Subcutaneous abdominal adipose tissue (tissue), 5 donors: ENCODE data around the gene CCDC187.

Source experiments
- H3K27ac ChIP-seq: one replicate; pipeline ENCODE4 v1.7.0; 2013; ENCODE audit warnings: low read depth, mild to moderate bottlenecking, inconsistent platforms, low read length, moderate library complexity
- H3K27me3 ChIP-seq, 5 donors: one replicate each; pipeline ENCODE4 v1.7.0; 2013; ENCODE audit warnings: low read length in 5 of 5, inconsistent platforms in 1 of 5; ENCODE audit not compliant: control insufficient read depth in 5 of 5, insufficient read depth in 4 of 5
- H3K36me3 ChIP-seq, 5 donors: one replicate each; pipeline ENCODE4 v1.7.0; 2013; ENCODE audit warnings: low read length in 5 of 5; ENCODE audit not compliant: control insufficient read depth in 5 of 5, insufficient read depth in 5 of 5
- H3K4me1 ChIP-seq, 5 donors: one replicate each; pipeline ENCODE4 v1.7.0; 2013; ENCODE audit warnings: low read length in 5 of 5, mild to moderate bottlenecking in 3 of 5, moderate library complexity in 1 of 5; ENCODE audit not compliant: control insufficient read depth in 5 of 5, insufficient read depth in 5 of 5
- H3K4me3 ChIP-seq, 5 donors: one replicate each; pipeline ENCODE4 v1.7.0; 2013; ENCODE audit warnings: low read length in 5 of 5, low read depth in 1 of 5
- H3K9ac ChIP-seq, 5 donors: one replicate each; pipeline ENCODE4 v1.7.0; 2013; ENCODE audit warnings: low read length in 5 of 5, mild to moderate bottlenecking in 4 of 5, moderate library complexity in 3 of 5
- H3K9me3 ChIP-seq, 5 donors: one replicate each; pipeline ENCODE4 v1.7.0; 2013; ENCODE audit warnings: low read length in 5 of 5; ENCODE audit not compliant: control insufficient read depth in 5 of 5
- donor health status: healthy.
- donor health status: healthy.
- donor health status: healthy.
- donor health status: healthy.
- donor health status: healthy.

Gene CCDC187

DNA sequence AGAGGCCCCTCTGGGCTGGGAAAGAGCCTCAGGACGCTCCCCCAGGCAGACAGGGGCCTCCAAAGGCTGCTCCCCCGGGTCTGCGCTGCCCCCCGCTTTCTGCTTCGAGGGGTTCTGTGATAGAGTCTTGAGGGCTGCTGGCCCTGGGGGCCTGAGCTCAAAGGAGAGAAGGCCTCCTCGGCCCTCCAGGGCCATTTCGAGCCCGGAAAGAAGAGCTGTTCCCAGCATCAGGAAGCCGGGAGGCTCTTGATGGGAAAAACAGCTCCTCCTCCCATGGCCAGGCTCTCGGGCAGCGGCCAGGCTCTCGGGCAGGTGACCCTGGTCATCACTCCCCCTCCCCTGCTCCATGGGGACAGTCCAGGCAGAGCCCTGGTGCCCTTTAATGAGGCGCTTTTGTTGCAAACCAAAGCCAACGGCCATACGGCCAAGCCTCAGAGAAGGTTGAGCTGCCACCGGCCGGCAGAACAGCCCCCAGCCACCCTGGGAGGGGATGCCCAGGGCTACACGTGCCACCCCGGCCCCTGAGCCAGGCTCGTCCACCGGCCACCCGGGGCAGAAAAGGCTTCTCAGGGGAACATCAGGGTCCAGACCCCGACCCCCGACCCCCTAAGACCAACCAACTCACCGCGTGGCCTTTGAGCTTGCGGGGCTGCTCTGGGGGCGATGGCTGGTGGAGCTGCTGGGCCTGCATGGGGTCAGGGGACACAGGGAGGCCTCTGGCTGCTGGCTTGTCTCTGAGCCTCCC, 42.0 kb downstream of the CCDC187 start:
- no peaks in the 10 kb centered on the region for H3K36me3 ChIP-seq
- no peak overlapping the region for H3K27ac ChIP-seq
- H3K4me3 ChIP-seq = no peak overlapping the region
- H3K9me3 ChIP-seq = no peaks in the 10 kb centered on the region
- H3K27me3 ChIP-seq = peaks cover 3 to 31% (median 14%) of the 10 kb centered on the region in 5 donors
- no peaks in the 10 kb centered on the region for H3K4me1 ChIP-seq
- no peak overlapping the region for H3K9ac ChIP-seq

DNA sequence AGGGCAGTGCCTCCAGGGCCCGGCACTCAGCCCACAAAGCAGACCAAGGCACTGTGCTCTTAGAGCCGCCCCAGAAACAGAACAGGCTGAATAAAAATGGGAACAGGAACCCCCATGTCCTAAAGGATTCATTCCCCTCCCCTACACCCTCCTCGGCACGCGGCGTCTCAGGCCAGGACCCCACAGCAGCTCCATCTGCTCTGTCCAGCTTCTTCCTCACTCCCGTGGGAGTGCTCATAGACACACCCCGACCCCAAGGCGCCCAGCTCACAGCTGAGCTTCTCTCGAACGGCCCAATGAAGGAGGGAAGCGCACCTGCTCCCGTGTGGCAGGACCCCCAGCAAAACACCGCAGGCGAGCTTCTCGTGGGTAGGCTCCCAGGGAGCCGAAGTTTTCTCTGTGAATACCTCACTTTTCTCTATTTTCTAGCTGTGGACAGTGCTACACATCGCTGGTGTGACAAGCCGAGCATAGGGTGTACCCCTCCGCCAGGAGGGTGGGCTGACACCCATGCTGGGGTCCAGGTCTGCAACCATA, 42.9 kb downstream of the CCDC187 start:
- no peak overlapping the region for H3K4me3 ChIP-seq
- no peaks in the 10 kb centered on the region for H3K9me3 ChIP-seq
- H3K4me1 ChIP-seq = no peaks in the 10 kb centered on the region
- peaks cover 3 to 37% (median 17%) of the 10 kb centered on the region in 5 donors for H3K27me3 ChIP-seq
- no peak overlapping the region for H3K9ac ChIP-seq
- no peaks in the 10 kb centered on the region for H3K36me3 ChIP-seq
- H3K27ac ChIP-seq = no peak overlapping the region

- no peak overlapping the region for H3K9ac ChIP-seq
- no peak overlapping the region for H3K27ac ChIP-seq
- H3K27me3 ChIP-seq = peaks cover 3 to 39% (median 20%) of the 10 kb centered on the region in 5 donors
- no peak overlapping the region for H3K4me3 ChIP-seq
- no peaks in the 10 kb centered on the region for H3K9me3 ChIP-seq
- H3K36me3 ChIP-seq = no peaks in the 10 kb centered on the region
- H3K4me1 ChIP-seq = no peaks in the 10 kb centered on the region
Observed at GRCh38 chr9:136260521-136260920, 43.4 kb downstream of the CCDC187 start.

DNA sequence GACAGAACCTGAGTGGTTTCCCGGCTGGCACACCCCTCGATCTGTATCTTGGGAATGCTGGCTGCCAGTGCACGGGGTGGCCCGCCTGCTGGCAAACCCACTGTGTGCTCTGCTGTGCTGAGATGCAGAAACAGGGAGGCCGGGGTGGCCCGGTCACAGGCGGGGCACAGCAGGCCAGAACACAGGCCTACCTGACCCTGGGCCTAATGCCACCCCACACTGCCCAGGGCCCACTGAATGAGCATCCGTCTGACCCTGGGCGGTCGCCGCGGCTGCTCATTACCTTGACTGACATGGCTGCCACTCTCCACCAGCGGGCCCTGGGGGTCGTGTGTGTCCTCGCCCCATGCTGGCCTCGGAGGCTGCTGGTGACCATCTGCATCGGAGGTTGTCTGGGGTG, 44.1 kb downstream of the CCDC187 start:
- peaks cover 3 to 42% (median 21%) of the 10 kb centered on the region in 5 donors for H3K27me3 ChIP-seq
- no peak overlapping the region for H3K27ac ChIP-seq
- H3K9me3 ChIP-seq = no peaks in the 10 kb centered on the region
- peaks cover 0 to 6% (median 6%) of the 10 kb centered on the region in 5 donors for H3K4me1 ChIP-seq
- no peaks in the 10 kb centered on the region for H3K36me3 ChIP-seq
- no peak overlapping the region for H3K9ac ChIP-seq
- no peak overlapping the region for H3K4me3 ChIP-seq

GRCh38 chr9:136259517-136259813, 44.4 kb downstream of the CCDC187 start:
- Histone ChIP-seq H3K36me3 (no peaks in the 10 kb centered on the region), H3K4me1 (peaks cover 0 to 10% (median 9%) of the 10 kb centered on the region in 5 donors), H3K27me3 (peaks cover 3 to 42% (median 22%) of the 10 kb centered on the region in 5 donors), H3K9me3 (no peaks in the 10 kb centered on the region), H3K4me3 (no peak overlapping the region), H3K9ac (no peak overlapping the region), H3K27ac (no peak overlapping the region)

DNA sequence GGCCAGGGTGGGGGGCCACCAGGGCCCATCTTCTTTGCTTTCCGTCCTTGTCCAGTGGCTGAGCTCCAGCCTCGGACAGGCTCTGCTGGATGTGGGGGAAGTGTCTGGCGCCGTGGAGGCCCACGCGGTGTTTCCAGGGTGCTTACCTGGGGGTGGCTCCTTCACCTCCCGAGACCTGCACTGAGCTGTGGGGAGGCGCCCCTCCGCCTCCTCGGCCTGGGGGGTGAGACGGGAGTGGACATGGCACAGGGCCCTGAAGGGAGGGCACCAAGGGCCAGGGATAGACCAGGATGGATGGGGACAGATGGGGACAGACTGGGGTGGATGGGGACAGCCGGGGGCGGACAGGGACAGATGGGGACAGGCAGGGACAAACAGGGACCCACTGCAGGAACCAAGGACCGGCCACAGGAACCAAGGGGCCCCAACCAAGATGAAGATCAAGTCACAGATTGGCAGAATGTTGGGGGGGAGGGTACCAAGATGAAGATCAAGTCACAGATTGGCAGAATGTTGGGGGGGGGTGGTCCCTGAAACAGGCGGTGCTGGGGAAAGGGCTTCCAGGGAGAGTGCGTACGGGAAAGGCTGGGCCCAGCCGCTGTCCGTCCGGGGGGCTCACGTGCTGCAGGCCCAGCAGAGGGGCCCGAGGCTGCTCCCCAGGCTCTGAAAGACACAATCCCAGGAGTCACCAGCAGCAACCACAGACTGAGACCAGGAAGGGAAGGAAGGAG, 44.9 kb downstream of the CCDC187 start:
- Histone ChIP-seq H3K36me3 (no peaks in the 10 kb centered on the region), H3K27ac (no peak overlapping the region), H3K4me1 (peaks cover 0 to 13% (median 11%) of the 10 kb centered on the region in 5 donors), H3K9ac (no peak overlapping the region), H3K9me3 (no peaks in the 10 kb centered on the region), H3K27me3 (peaks cover 3 to 42% (median 22%) of the 10 kb centered on the region in 5 donors), H3K4me3 (no peak overlapping the region)

DNA sequence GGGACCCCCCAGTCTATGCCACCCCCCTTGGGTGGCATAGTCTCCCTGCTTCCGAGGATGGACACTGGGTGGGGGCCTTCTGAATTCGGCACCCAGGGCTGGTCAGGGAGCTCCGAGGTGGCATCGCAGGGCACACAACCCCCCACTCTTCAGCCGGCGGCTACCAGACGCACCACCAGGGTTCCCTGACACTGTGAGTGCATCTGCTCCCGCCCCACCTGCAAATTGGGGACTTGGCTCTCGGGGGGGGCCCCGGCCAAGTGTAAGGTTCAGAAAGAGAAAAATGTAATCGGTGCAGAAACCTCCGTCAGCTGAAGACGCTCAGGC, 45.6 kb downstream of the CCDC187 start:
- Histone ChIP-seq H3K9me3 (no peaks in the 10 kb centered on the region), H3K4me3 (no peak overlapping the region), H3K4me1 (peaks cover 0 to 13% (median 11%) of the 10 kb centered on the region in 5 donors), H3K9ac (no peak overlapping the region), H3K27ac (no peak overlapping the region), H3K27me3 (peaks cover 4 to 37% (median 22%) of the 10 kb centered on the region in 5 donors), H3K36me3 (no peaks in the 10 kb centered on the region)

GRCh38 chr9:136257381-136258298, 46.3 kb downstream of the CCDC187 start:
- Histone ChIP-seq H3K27me3 (peaks cover 10 to 36% (median 22%) of the 10 kb centered on the region in 5 donors), H3K9me3 (no peaks in the 10 kb centered on the region), H3K4me3 (no peak overlapping the region), H3K9ac (no peak overlapping the region), H3K36me3 (no peaks in the 10 kb centered on the region), H3K4me1 (peaks cover 0 to 13% (median 11%) of the 10 kb centered on the region in 5 donors), H3K27ac (no peak overlapping the region)

- H3K27me3 ChIP-seq = peaks cover 10 to 36% (median 23%) of the 10 kb centered on the region in 5 donors
- no peaks in the 10 kb centered on the region for H3K36me3 ChIP-seq
- no peaks in the 10 kb centered on the region for H3K9me3 ChIP-seq
- H3K9ac ChIP-seq = no peak overlapping the region
- no peak overlapping the region for H3K27ac ChIP-seq
- H3K4me1 ChIP-seq = peaks cover 2 to 13% (median 11%) of the 10 kb centered on the region in 5 donors
- no peak overlapping the region for H3K4me3 ChIP-seq
Observed at GRCh38 chr9:136255896-136256890, 47.7 kb downstream of the CCDC187 start.
